ENCODE results near the gene PKD1L1. TPM values are rescaled to one million over a fixed set of nuclear protein-coding genes. Genes with fewer than 3 reads are reported as not detected.

PKD1L1 gene
- total and polyA plus RNA-seq, 11 donors: 1.1 to 3.7 (median 2.3) TPM

GRCh38 chr7:47839381-47839780, 108.9 kb downstream of the PKD1L1 start:
- no peaks in the 10 kb centered on the region for H3K4me1 ChIP-seq
- H3K9me3 ChIP-seq: no peaks in the 10 kb centered on the region
- intact Hi-C loops (cut with DNase I): no loop called here
- DNase-seq (no peak), ATAC-seq (no peak)
- H3K27ac ChIP-seq: no peak overlapping the region
- no peaks in the 10 kb centered on the region for H3K27me3 ChIP-seq
- TF ChIP-seq POLR2A (IDR thresholded peaks at IDR 0.05) (no peak), CTCF (IDR thresholded peaks at IDR 0.05) (no peak)
- peaks cover 0 to 19% (median 0%) of the 10 kb centered on the region in 9 donors for H3K36me3 ChIP-seq
- WGBS, 4 donors: 92 to 98% (median 95%) methylated on average over 15 to 16 of the region's 16 CpGs
- no peak overlapping the region for H3K4me3 ChIP-seq

GRCh38 chr7:47837826-47838225, 110.4 kb downstream of the PKD1L1 start:
- no peaks in the 10 kb centered on the region for H3K27me3 ChIP-seq
- H3K9me3 ChIP-seq: no peaks in the 10 kb centered on the region
- no peaks in the 10 kb centered on the region for H3K4me1 ChIP-seq
- 88 to 92% (median 90%) methylated on average over 8 of the region's 8 CpGs for WGBS, 4 donors
- TF ChIP-seq POLR2A (IDR thresholded peaks at IDR 0.05): no peak
- no peak for TF ChIP-seq CTCF (IDR thresholded peaks at IDR 0.05)
- ATAC-seq: no peak
- no peak for DNase-seq
- peaks cover 0 to 30% (median 0%) of the 10 kb centered on the region in 9 donors for H3K36me3 ChIP-seq
- intact Hi-C loops (cut with DNase I): no loop called here
- H3K4me3 ChIP-seq: no peak overlapping the region
- no peak overlapping the region for H3K27ac ChIP-seq

- TF ChIP-seq CTCF (IDR thresholded peaks at IDR 0.05) (no peak), POLR2A (IDR thresholded peaks at IDR 0.05) (no peak)
- intact Hi-C loops (cut with DNase I): no loop called here
- no peak overlapping the region for H3K4me3 ChIP-seq
- no peaks in the 10 kb centered on the region for H3K27me3 ChIP-seq
- no peak overlapping the region for H3K27ac ChIP-seq
- peaks cover 0 to 37% (median 0%) of the 10 kb centered on the region in 9 donors for H3K36me3 ChIP-seq
- H3K9me3 ChIP-seq: no peaks in the 10 kb centered on the region
- H3K4me1 ChIP-seq: no peaks in the 10 kb centered on the region
- 65 to 80% (median 74%) methylated on average over 19 of the region's 19 CpGs for WGBS, 4 donors
- ATAC-seq (peak in 3 of 4 donors; percentile 52 to 60 (median 57)), DNase-seq (peak in 1 of 5 donors; percentile 30)
Observed at GRCh38 chr7:47836503-47837202, 111.6 kb downstream of the PKD1L1 start.

DNA sequence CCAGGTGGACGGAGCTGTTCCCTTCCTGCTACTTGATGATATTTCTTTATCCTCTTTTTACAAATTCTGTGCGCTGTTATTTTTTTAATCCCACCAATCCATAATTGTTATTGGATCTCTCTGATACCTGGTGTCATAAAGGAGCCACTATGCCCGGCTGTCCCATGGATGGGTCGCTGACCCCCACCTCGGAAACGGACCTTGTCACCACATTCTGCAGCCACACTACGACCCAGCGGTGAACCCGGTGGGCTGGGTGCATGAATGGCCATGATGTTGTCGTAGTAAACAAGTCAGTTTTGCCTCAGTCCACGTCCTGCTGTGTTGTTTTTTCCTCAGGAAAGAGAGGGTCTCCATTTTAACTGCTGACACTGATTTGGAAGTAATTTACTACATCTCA, 112.2 kb downstream of the PKD1L1 start:
- intact Hi-C loops (cut with DNase I): no loop called here
- DNase-seq: no peak
- Histone ChIP-seq H3K4me3 (no peak overlapping the region), H3K4me1 (no peaks in the 10 kb centered on the region), H3K36me3 (peaks cover 0 to 37% (median 0%) of the 10 kb centered on the region in 9 donors), H3K9me3 (no peaks in the 10 kb centered on the region), H3K27ac (no peak overlapping the region), H3K27me3 (no peaks in the 10 kb centered on the region)
- 92 to 96% (median 95%) methylated on average over 11 of the region's 11 CpGs for WGBS, 4 donors
- TF ChIP-seq CTCF (IDR thresholded peaks at IDR 0.05): no peak
- no peak for TF ChIP-seq POLR2A (IDR thresholded peaks at IDR 0.05)
- no peak for ATAC-seq

Measured in heart left ventricle (tissue), 16 donors.